Measurements from ENCODE around the gene ZMYM4. TPM values are rescaled to one million over a fixed set of nuclear protein-coding genes. Genes with fewer than 3 reads are reported as not detected.

ZMYM4 gene
- polyA plus RNA-seq, 1 of the 3 experiments (the other 2 are of a cell fraction) = 12.2 TPM

DNA sequence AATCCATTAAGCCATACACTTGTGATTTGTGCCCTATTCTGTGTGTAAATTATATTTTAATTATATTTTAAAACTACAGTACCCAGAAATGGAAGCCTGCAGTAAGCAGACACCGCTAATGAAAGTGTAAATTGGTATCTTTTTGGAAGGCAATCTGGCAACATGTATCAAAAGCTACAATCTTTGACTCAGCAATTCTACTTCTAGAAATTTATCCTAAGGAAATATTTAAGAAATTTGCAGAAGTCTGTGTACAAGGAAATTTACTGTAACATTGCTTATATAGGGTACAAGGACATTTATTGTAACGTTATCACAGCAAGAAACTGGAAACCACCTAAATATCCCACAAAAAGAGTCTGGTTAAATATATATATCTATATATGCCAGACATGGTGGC is 14.6 kb upstream of the ZMYM4 start:
- ChIA-PET POLR2A (no interaction called here), CTCF (no interaction called here)
- Histone ChIP-seq H3K79me2 (ENCODE audit: insufficient read depth) (no peaks in the 10 kb centered on the region), H3K4me2 (no peak overlapping the region), H3K36me3 (replicated peaks in 1 of 2; ENCODE audit: control insufficient read depth in 1 of 2, insufficient read depth in 2 of 2, low read length in 1 of 2) (no peaks in the 10 kb centered on the region), H3K4me3 (ENCODE audit: low read depth in 2 of 2, low read length in 1 of 2) (no peak overlapping the region), H3K9me2 (no peaks in the 10 kb centered on the region), H4K20me1 (ENCODE audit: insufficient read depth) (no peaks in the 10 kb centered on the region), H3K4me1 (ENCODE audit: control insufficient read depth in 1 of 2, insufficient read depth in 2 of 2, low read depth in 1 of 2, low read length in 1 of 2) (no peaks in the 10 kb centered on the region), H3K27ac (ENCODE audit: low read depth in 2 of 2, low read length in 1 of 2) (no peak overlapping the region), H3F3A (replicated peaks; ENCODE audit: insufficient read depth) (peaks cover 4% of the 10 kb centered on the region), H2AFZ (ENCODE audit: low read depth) (no peak overlapping the region), H3K27me3 (ENCODE audit: insufficient read depth) (no peaks in the 10 kb centered on the region), H3K9ac (no peak overlapping the region), H3K9me3 (no peaks in the 10 kb centered on the region)
- WGBS (ENCODE audit: low lambda C conversion rate) = 89% methylated on average over 2 of the region's 2 CpGs
- TF ChIP-seq TAF1 (IDR thresholded peaks at IDR 0.05; ENCODE audit: borderline replicate concordance, low read depth, low read length) = no peak
- no peak for TF ChIP-seq FOXJ3 (CRISPR knock-in tag; IDR thresholded peaks at IDR 0.05)
- TF ChIP-seq RAD21 (IDR thresholded peaks at IDR 0.05; ENCODE audit: low read length) = no peak
- DNase-seq = no peak

GRCh38 chr1:35255276-35255675 is 13.2 kb upstream of the ZMYM4 start:
- no peaks in the 10 kb centered on the region for H3K27me3 ChIP-seq (ENCODE audit: insufficient read depth)
- H2AFZ ChIP-seq (ENCODE audit: low read depth) = no peak overlapping the region
- no peak for DNase-seq
- no peak overlapping the region for H3K4me3 ChIP-seq (ENCODE audit: low read depth in 2 of 2, low read length in 1 of 2)
- peaks cover 4% of the 10 kb centered on the region for H3F3A ChIP-seq (replicated peaks; ENCODE audit: insufficient read depth)
- no peaks in the 10 kb centered on the region for H3K36me3 ChIP-seq (replicated peaks in 1 of 2; ENCODE audit: control insufficient read depth in 1 of 2, insufficient read depth in 2 of 2, low read length in 1 of 2)
- H3K27ac ChIP-seq (ENCODE audit: low read depth in 2 of 2, low read length in 1 of 2) = no peak overlapping the region
- no peaks in the 10 kb centered on the region for H3K9me3 ChIP-seq
- 68% methylated on average over 4 of the region's 4 CpGs for WGBS (ENCODE audit: low lambda C conversion rate)
- H3K79me2 ChIP-seq (ENCODE audit: insufficient read depth) = no peaks in the 10 kb centered on the region
- ChIA-PET POLR2A (no interaction called here), CTCF (no interaction called here)
- TF ChIP-seq SMC3 (IDR thresholded peaks at IDR 0.05; ENCODE audit: low read depth, low read length) = no peak
- TF ChIP-seq TEAD4 (IDR thresholded peaks at IDR 0.05; ENCODE audit: borderline replicate concordance, insufficient read depth) = no peak
- TF ChIP-seq RAD21 (IDR thresholded peaks at IDR 0.05; ENCODE audit: low read length) = no peak
- no peak for TF ChIP-seq TAF1 (IDR thresholded peaks at IDR 0.05; ENCODE audit: borderline replicate concordance, low read depth, low read length)
- no peak for TF ChIP-seq ELF1 (IDR thresholded peaks at IDR 0.05)
- TF ChIP-seq MEF2A (IDR thresholded peaks at IDR 0.05; ENCODE audit: borderline replicate concordance, low read depth) = no peak
- TF ChIP-seq RXRA (IDR thresholded peaks at IDR 0.05; ENCODE audit: borderline replicate concordance, low read depth) = no peak
- TF ChIP-seq, protein P1, sequence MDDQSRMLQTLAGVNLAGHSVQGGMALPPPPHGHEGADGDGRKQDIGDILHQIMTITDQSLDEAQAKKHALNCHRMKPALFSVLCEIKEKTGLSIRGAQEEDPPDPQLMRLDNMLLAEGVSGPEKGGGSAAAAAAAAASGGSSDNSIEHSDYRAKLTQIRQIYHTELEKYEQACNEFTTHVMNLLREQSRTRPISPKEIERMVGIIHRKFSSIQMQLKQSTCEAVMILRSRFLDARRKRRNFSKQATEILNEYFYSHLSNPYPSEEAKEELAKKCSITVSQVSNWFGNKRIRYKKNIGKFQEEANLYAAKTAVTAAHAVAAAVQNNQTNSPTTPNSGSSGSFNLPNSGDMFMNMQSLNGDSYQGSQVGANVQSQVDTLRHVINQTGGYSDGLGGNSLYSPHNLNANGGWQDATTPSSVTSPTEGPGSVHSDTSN (IDR thresholded peaks at IDR 0.05) = no peak
- no peak for TF ChIP-seq POLR2AphosphoS5 (IDR thresholded peaks at IDR 0.05; ENCODE audit: low read depth, low read length)
- TF ChIP-seq RCOR1 (IDR thresholded peaks at IDR 0.05; ENCODE audit: low read length) = no peak
- TF ChIP-seq, protein P2, sequence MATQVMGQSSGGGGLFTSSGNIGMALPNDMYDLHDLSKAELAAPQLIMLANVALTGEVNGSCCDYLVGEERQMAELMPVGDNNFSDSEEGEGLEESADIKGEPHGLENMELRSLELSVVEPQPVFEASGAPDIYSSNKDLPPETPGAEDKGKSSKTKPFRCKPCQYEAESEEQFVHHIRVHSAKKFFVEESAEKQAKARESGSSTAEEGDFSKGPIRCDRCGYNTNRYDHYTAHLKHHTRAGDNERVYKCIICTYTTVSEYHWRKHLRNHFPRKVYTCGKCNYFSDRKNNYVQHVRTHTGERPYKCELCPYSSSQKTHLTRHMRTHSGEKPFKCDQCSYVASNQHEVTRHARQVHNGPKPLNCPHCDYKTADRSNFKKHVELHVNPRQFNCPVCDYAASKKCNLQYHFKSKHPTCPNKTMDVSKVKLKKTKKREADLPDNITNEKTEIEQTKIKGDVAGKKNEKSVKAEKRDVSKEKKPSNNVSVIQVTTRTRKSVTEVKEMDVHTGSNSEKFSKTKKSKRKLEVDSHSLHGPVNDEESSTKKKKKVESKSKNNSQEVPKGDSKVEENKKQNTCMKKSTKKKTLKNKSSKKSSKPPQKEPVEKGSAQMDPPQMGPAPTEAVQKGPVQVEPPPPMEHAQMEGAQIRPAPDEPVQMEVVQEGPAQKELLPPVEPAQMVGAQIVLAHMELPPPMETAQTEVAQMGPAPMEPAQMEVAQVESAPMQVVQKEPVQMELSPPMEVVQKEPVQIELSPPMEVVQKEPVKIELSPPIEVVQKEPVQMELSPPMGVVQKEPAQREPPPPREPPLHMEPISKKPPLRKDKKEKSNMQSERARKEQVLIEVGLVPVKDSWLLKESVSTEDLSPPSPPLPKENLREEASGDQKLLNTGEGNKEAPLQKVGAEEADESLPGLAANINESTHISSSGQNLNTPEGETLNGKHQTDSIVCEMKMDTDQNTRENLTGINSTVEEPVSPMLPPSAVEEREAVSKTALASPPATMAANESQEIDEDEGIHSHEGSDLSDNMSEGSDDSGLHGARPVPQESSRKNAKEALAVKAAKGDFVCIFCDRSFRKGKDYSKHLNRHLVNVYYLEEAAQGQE (IDR thresholded peaks at IDR 0.05; ENCODE audit: low read depth, low read length) = no peak
- no peak for TF ChIP-seq CHD2 (IDR thresholded peaks at IDR 0.05; ENCODE audit: low read length, partially characterized antibody)
- no peak for TF ChIP-seq YY1 (IDR thresholded peaks at IDR 0.05; ENCODE audit: low read depth)
- TF ChIP-seq MXI1 (IDR thresholded peaks at IDR 0.05; ENCODE audit: low read depth, low read length) = no peak
- TF ChIP-seq SIN3A (IDR thresholded peaks at IDR 0.05; ENCODE audit: borderline replicate concordance, low read depth, low read length) = no peak
- no peak overlapping the region for H3K9ac ChIP-seq
- H3K4me1 ChIP-seq (ENCODE audit: control insufficient read depth in 1 of 2, insufficient read depth in 2 of 2, low read depth in 1 of 2, low read length in 1 of 2) = no peaks in the 10 kb centered on the region
- H3K4me2 ChIP-seq = no peak overlapping the region
- H4K20me1 ChIP-seq (ENCODE audit: insufficient read depth) = no peaks in the 10 kb centered on the region
- H3K9me2 ChIP-seq = no peaks in the 10 kb centered on the region
